ENCODE measurements around the gene EP400.
A peak's percentile ranks its signal among the peaks of the same experiment; 100 is the strongest.
"Not testable (repeated sequence)": the region's sequence is repeated elsewhere in the genome, so short reads cannot be mapped to it uniquely, and the experiment has no call there.

EP400 gene

DNA sequence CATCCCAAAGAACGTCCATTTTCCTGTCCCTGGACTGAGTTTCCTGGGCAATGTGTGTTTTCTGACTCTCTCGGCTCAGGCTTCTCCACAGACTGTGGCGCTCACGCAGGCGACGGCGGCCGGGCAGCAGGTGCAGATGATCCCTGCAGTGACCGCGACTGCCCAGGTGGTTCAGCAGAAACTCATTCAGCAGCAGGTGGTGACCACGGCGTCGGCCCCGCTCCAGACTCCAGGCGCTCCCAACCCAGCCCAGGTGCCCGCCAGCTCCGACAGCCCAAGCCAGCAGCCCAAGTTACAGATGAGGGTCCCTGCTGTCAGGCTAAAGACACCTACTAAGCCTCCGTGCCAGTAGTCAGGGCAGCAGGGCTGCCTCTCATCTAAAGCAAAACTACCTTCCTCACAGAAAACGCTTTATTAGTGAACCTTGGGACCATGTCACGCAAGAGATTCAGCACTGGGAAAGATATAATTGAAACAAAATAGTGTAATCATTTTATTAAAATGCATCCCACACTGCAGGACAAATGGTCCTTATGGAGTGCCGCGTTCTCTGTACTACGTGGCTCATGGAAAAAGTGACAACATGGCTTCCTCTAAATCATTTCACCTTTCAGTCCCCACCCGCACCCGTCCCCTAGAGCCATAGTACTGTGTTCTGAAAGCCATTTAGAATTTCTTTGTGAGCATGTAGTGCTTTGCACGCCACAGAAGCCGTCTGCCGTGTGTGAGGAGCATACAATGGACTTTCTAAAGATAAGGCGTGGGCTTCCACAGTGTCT is 127.8 kb downstream of the EP400 start:
- Mint-ChIP-seq H3K4me1 (ENCODE audit: low read depth) (peaks cover 2% of the 10 kb centered on the region), H3K36me3 (ENCODE audit: low read depth) (peaks cover 77% of the 10 kb centered on the region)
- no peak for DNase-seq

DNA sequence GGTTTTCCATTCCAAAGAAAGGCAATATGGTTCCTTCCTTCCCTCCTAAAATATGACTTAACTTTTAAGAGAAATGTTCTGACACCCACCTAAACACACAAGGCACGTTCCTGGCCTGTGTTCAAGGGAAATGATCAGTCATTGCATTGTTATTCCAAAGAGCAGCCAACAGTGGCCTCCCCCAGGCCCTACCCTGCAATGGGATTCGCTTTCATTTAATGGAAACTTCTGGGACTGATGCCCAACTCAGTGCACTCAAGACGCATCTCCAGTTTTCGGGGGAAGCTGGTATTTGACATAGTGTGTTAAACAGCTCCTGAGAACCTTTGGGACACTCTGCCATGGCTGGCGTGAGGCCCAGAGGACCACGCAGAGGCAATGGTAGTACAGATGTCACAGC is 128.4 kb downstream of the EP400 start:
- no peak for DNase-seq
- Mint-ChIP-seq H3K4me1 (ENCODE audit: low read depth) (peaks cover 2% of the 10 kb centered on the region), H3K27ac (no peak overlapping the region), H3K9me3 (no peaks in the 10 kb centered on the region), H3K4me3 (no peak overlapping the region), H3K27me3 (no peaks in the 10 kb centered on the region), H3K36me3 (ENCODE audit: low read depth) (peaks cover 71% of the 10 kb centered on the region)

More for the DNA sequence above, 127.8 kb downstream of the EP400 start:
- Mint-ChIP-seq H3K27ac (no peak overlapping the region), H3K27me3 (no peaks in the 10 kb centered on the region), H3K9me3 (no peaks in the 10 kb centered on the region), H3K4me3 (no peak overlapping the region)

DNA sequence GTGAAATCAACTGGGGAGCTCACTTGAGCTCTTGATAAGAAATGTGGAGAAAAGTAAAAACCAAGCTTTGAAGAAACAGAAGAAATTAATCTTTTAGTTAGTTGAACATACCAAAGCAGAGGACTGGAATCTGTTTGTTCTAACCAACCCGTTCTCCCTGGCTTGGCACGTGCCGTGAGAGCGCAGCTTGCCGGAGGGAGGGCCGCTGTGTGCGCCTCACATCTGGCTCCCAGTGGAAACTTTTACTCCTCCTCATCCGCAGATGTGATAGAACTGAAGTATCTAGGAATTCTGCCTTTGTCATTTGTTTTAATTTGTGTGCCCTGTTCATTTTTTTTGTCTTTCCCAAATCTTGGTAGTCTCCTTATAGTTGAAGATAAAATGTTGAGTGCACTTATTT is 129.5 kb downstream of the EP400 start:
- Mint-ChIP-seq H3K4me3 (no peak overlapping the region), H3K9me3 (no peaks in the 10 kb centered on the region), H3K4me1 (ENCODE audit: low read depth) (peaks cover 8% of the 10 kb centered on the region), H3K36me3 (ENCODE audit: low read depth) (peaks cover 67% of the 10 kb centered on the region), H3K27ac (no peak overlapping the region), H3K27me3 (no peaks in the 10 kb centered on the region)
- DNase-seq = no peak

DNA sequence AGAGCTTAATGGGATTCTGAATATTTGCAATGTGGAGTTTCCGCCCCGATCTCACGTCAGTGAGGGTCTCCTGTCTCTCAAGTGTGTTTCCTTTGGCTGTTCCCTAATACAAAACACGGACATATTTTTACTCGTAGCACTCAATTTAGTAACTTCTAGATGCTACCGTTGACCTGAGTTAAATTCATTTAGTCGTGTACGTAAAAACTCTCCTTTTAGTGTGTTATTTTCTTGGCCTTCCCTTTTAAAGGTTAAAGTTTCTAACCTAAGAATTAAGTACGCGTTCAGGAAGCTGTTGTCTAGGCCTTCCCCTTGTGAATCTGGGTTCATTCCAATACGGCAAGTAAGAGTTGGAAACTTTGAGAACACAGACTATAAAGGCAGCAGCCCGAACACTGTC is 130.0 kb downstream of the EP400 start:
- Mint-ChIP-seq H3K36me3 (ENCODE audit: low read depth) (peaks cover 62% of the 10 kb centered on the region), H3K27me3 (no peaks in the 10 kb centered on the region), H3K27ac (no peak overlapping the region), H3K9me3 (no peaks in the 10 kb centered on the region), H3K4me3 (no peak overlapping the region), H3K4me1 (ENCODE audit: low read depth) (peaks cover 8% of the 10 kb centered on the region)
- no peak for DNase-seq

DNA sequence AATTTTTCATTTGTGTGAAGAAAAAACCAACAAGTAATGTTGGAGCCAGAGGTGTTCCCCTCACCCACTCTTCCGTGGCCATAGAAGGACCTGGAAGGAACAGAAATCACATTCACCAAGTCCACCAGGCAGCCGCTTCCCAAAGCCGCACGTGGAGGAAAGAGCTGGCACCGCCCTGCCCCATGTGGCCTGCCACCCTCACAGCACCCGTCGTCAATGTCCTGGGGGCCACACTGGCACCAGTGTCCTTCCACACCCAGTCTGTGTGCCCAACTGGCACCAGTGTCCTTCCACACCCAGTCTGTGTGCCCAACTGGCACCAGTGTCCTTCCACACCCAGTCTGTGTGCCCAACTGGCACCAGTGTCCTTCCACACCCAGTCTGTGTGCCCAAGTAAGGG is 130.8 kb downstream of the EP400 start:
- not testable (repeated sequence) for H3K27me3 Mint-ChIP-seq, H3K4me3 Mint-ChIP-seq, H3K27ac Mint-ChIP-seq, DNase-seq, H3K9me3 Mint-ChIP-seq
- H3K36me3 Mint-ChIP-seq (ENCODE audit: low read depth) = peaks cover 62% of the 10 kb centered on the region
- H3K4me1 Mint-ChIP-seq (ENCODE audit: low read depth) = peaks cover 15% of the 10 kb centered on the region

DNA sequence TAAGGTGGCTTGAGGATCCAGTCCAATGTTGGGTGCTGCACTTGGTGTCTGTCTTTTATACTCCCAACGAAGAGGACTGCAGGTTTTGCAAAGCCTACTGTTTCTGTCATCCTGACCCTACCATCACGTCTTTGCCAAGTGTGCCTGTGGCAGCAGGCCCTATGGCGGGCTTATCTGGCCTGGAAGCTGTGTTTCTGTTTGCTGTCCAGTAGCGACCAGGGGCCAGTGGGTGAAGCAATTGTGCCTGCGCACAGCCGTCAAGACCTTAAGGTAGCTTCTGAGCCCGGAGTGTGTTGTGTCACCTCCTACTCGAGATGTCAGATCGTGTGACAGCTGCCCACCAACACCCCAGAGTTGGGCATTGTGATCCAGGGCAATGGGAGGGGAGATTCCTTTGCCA is 131.7 kb downstream of the EP400 start:
- Mint-ChIP-seq H3K36me3 (ENCODE audit: low read depth) (peaks cover 58% of the 10 kb centered on the region), H3K4me1 (ENCODE audit: low read depth) (peaks cover 21% of the 10 kb centered on the region), H3K27me3 (no peaks in the 10 kb centered on the region), H3K9me3 (no peaks in the 10 kb centered on the region), H3K4me3 (no peak overlapping the region), H3K27ac (no peak overlapping the region)
- DNase-seq = no peak

DNA sequence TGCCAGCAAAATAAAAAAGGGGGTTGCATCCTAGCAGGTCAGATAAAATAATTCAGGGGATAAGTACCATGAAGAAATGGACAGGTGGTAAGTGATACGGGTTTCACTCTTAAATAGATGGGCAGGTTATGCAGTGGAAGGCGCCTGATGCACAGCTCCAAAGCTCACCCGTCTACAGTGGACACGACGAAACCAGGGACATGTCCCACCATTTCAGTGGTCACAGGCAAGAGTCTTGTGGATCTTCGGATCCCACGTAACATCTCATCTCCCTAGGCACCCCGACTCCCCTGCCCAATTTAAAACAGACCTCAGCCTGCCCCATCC is 133.8 kb downstream of the EP400 start:
- peak overlapping the region; percentile 97 for H3K27ac Mint-ChIP-seq
- H3K36me3 Mint-ChIP-seq (ENCODE audit: low read depth) = peaks cover 51% of the 10 kb centered on the region
- no peak for DNase-seq
- peak overlapping the region; percentile 93 for H3K4me3 Mint-ChIP-seq
- H3K4me1 Mint-ChIP-seq (ENCODE audit: low read depth) = peaks cover 31% of the 10 kb centered on the region
- H3K27me3 Mint-ChIP-seq = no peaks in the 10 kb centered on the region
- no peaks in the 10 kb centered on the region for H3K9me3 Mint-ChIP-seq

DNA sequence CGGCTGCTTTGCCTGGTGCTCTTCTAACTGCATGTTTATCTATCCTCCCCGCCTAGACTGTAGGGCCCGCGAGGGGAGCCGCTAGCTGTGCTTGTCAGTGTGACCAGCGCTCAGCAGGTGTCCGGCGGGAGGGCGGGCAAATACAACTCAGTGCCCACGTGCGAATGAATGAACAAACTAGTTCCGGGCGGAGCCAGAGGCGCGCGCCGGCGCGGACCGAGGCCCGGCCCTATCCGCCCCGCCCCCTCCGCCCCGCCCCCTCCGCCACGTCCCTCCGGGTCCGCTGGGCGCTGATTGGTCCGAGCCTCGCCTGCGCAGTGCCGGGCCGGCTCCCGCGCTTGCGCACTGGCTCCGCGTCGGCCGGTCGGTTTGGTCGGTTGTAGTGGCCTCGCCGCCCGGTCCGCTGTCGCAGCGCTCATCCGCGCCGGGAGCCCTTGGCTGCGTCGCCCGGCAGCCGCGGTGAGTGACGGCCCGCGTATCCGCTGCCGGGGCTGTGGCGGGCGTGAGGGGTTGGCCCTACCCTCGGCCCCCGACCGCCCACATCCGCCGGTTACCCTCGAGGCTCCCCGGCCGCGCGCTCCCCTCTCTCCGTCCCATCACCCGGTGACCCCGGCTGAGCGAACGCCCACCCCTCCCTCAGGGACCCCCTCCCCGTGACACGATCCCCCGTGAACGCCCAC is 134.3 kb downstream of the EP400 start:
- H3K36me3 Mint-ChIP-seq (ENCODE audit: low read depth) = peaks cover 46% of the 10 kb centered on the region
- peaks cover 31% of the 10 kb centered on the region for H3K4me1 Mint-ChIP-seq (ENCODE audit: low read depth)
- H3K27me3 Mint-ChIP-seq = no peaks in the 10 kb centered on the region

DNA sequence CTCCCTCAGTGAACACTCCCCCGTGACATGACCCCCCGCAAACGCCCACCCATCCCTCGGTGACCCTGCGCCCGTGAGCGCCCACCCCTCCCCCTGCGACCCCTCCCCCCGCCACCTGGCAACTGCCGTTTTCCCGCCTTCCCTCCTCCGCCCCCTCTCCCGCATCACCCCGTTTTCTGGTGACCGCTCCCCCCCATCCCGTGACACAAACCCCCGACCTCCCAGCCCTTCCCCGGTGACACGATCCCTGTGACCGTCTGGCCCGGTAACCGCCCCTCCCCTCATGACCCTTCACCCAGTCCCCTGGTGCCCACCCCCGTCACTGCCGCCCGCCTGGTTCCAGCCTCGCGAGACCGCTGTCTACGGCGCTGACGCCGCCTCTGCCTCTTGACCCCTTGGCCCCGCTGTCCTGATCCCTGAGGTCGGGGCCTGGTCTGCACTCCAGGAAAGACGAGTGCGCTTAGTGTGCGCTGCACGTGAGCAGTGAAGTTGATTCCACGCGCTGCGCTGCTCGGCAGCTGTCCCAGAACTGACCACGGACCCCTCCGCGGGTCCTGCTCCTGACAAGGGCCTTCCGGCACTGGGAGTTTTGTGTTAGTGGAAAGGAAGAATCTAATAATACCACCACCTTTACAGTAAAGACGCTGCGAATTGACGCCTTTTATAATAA is 135.0 kb downstream of the EP400 start:
- Mint-ChIP-seq H3K4me1 (ENCODE audit: low read depth) (peaks cover 33% of the 10 kb centered on the region), H3K36me3 (ENCODE audit: low read depth) (peaks cover 47% of the 10 kb centered on the region), H3K27ac (peak overlapping the region; percentile 97), H3K27me3 (no peaks in the 10 kb centered on the region), H3K9me3 (no peaks in the 10 kb centered on the region), H3K4me3 (peak overlapping the region; percentile 96)
- peak; percentile 64 for DNase-seq

More for the DNA sequence above, 134.3 kb downstream of the EP400 start:
- Mint-ChIP-seq H3K9me3 (no peaks in the 10 kb centered on the region), H3K27ac (peak overlapping the region; percentile 97), H3K4me3 (peak overlapping the region; percentile 96)
- peak; percentile 92 for DNase-seq

DNA sequence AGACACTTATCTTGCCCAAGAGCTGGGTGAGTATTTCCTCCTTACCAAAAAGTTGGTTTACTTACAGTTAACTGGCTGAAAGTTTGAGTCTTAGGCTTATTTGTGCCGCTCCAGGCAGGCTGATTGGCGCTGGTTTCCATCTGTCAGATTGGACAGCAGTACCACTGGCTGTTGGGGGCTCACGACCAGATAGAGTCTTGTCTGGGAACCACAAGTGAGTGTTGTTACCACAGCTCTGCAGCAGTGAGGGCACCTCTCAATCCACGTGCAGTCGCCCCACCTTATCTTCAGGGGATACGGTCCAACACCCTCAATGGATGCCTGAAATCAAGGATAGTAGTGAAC is 135.5 kb downstream of the EP400 start:
- Mint-ChIP-seq H3K27me3 (no peaks in the 10 kb centered on the region), H3K27ac (peak overlapping the region; percentile 97), H3K4me1 (ENCODE audit: low read depth) (peaks cover 34% of the 10 kb centered on the region), H3K36me3 (ENCODE audit: low read depth) (peaks cover 49% of the 10 kb centered on the region), H3K9me3 (no peaks in the 10 kb centered on the region), H3K4me3 (peak overlapping the region; percentile 96)
- peak; percentile 43 for DNase-seq

DNA sequence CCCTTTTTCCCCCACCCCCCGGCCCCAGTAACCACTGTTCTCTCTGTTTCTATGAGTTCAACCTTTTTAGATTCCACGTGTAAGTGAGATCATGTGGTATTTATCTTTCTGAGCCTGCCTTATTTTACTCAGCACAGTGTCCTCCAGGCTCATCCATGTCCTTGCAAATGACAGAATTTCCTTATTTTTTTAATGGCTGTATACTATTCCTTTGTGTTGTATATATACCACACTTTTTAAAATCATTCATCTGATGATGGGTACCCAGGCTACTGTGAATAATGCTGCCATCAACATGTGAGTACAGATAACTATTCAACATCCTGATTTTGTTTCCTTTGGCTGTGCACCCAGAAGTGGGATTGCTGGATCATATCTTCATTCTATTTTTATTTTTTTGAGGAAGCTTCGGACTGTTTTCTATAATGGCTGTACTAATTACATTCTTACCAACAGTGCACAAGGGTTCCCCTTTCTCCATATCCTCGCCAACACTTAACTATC is 139.7 kb downstream of the EP400 start:
- DNase-seq = no peak
- no peak overlapping the region for H3K27ac Mint-ChIP-seq
- peaks cover 64% of the 10 kb centered on the region for H3K36me3 Mint-ChIP-seq (ENCODE audit: low read depth)
- no peaks in the 10 kb centered on the region for H3K9me3 Mint-ChIP-seq
- no peak overlapping the region for H3K4me3 Mint-ChIP-seq
- no peaks in the 10 kb centered on the region for H3K27me3 Mint-ChIP-seq
- peaks cover 32% of the 10 kb centered on the region for H3K4me1 Mint-ChIP-seq (ENCODE audit: low read depth)

DNA sequence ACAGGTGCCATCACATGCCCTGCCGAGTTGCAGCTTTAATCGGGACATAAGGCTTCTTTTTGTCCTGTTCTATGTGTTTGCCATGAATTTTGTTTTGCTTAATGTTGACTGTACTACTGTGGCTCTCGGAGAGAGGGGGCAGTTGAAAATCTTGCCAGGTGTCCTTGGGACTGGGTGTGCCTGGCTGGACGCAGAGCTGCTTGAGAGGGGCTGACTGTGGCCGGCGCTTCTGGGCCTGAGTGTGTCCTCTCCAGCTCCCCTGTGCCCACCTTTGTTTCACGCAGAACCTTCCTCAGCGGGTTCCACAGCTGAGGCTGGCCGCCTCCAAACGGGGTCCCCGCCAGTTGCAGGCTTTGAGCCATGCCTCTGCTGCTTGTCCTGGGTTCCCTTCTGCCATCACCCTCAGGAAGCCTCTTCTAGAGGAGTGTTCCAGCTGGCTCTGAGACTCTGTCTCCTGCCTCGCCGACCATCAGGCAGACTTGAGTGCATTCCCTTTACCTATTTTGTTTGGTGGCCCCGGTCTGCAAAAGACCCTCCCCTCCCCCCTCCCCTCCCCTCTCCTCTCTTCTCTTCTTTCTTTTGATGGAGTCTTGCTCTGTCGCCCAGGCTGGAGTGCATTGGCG is 144.6 kb downstream of the EP400 start:
- peaks cover 19% of the 10 kb centered on the region for H3K4me1 Mint-ChIP-seq (ENCODE audit: low read depth)
- DNase-seq = peak; percentile 23
- H3K9me3 Mint-ChIP-seq = no peaks in the 10 kb centered on the region
- H3K27ac Mint-ChIP-seq = peak overlapping the region; percentile 44
- H3K4me3 Mint-ChIP-seq = no peak overlapping the region
- no peaks in the 10 kb centered on the region for H3K27me3 Mint-ChIP-seq
- H3K36me3 Mint-ChIP-seq (ENCODE audit: low read depth) = peaks cover 74% of the 10 kb centered on the region

DNA sequence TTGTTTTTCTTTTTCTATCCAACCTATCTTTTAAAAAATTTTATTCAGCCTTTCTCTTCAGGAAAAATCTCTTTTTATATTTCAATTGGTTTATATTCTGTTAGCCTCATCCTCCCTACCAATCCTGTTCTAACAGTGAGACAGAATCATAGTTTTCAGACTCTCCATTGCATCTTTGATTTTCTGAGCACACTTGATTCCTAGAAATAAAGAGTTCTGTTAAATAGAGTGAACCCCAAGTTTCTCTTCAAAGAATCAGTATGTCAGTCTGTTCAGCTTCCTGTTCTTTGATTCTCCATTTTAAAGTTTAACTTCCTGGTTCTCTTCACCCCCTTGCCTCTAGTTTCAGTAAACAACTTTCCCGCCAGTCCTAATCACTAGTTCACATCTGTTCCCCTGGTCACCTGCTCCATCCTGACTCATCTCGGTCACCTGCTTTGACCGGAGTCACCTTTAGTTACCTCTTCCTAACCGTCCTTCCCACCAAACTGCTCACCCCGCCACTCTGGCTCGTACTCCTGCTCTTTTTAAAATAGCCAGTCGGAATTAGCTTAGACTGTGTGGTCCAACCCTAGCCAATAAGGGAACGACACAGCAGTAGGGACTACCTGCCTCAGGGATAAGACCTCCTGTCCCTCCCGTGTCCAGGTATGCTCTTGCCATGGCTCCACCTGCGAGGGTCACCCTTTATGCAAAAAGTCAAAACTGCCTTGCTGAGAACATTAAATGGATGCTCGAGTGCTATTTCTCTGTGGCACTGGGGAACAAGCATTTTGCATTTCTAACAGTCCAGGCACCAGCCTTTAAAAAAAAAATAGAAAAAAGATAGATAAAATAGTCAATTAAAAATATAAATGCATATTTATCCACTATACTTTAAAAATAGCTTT is 146.0 kb downstream of the EP400 start:
- H3K4me3 Mint-ChIP-seq = no peak overlapping the region
- no peak for DNase-seq
- H3K4me1 Mint-ChIP-seq (ENCODE audit: low read depth) = peaks cover 16% of the 10 kb centered on the region
- H3K27ac Mint-ChIP-seq = peak overlapping the region; percentile 7
- H3K9me3 Mint-ChIP-seq = no peaks in the 10 kb centered on the region
- no peaks in the 10 kb centered on the region for H3K27me3 Mint-ChIP-seq
- peaks cover 75% of the 10 kb centered on the region for H3K36me3 Mint-ChIP-seq (ENCODE audit: low read depth)

DNA sequence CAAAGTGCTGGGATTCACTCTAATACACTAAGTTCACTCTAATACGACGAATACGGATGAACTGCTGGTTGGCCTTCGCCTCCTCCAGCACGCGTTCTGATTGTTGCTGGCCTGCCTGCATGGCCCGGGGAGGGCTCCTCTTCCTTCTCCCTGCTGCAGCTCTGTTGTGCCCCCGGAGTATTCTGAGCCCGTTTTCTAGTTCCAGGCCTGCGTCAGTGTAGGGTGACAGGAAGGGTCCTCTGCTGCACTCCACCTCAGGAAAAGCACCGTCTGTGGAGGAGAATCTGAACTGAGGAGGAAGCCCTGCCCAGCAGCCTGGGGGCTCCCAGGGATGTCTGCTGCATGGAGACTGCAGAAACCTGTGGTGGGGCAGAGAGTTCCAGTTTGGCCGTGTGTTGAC is 150.0 kb downstream of the EP400 start:
- Mint-ChIP-seq H3K36me3 (ENCODE audit: low read depth) (peaks cover 63% of the 10 kb centered on the region), H3K27me3 (no peaks in the 10 kb centered on the region), H3K4me3 (no peak overlapping the region), H3K9me3 (no peaks in the 10 kb centered on the region), H3K4me1 (ENCODE audit: low read depth) (peaks cover 10% of the 10 kb centered on the region), H3K27ac (peak overlapping the region; percentile 35)
- no peak for DNase-seq
